ENCODE measurements around the gene SH3PXD2A.
A peak's percentile ranks its signal among the peaks of the same experiment; 100 is the strongest.

Gene SH3PXD2A

GRCh38 chr10:103592186-103593021, 263.0 kb downstream of the SH3PXD2A start:
- peak; percentile 26 for DNase-seq

GRCh38 chr10:103590744-103591291, 264.6 kb downstream of the SH3PXD2A start:
- no peak for DNase-seq

GRCh38 chr10:103590060-103590459, 265.3 kb downstream of the SH3PXD2A start:
- no peak for DNase-seq

GRCh38 chr10:103589074-103589630, 266.2 kb downstream of the SH3PXD2A start:
- DNase-seq = no peak

GRCh38 chr10:103587073-103587472, 268.3 kb downstream of the SH3PXD2A start:
- DNase-seq = no peak

- no peak for DNase-seq
These were observed 270.4 kb downstream of the SH3PXD2A start for GRCh38 chr10:103585011-103585405.

GRCh38 chr10:103584216-103585010, 271.0 kb downstream of the SH3PXD2A start:
- DNase-seq = peak; percentile 57

- no peak for DNase-seq
These were observed 271.5 kb downstream of the SH3PXD2A start for GRCh38 chr10:103583871-103584215.

- DNase-seq = no peak
These were observed 272.8 kb downstream of the SH3PXD2A start for GRCh38 chr10:103582331-103583123.

- no peak for DNase-seq
These were observed 273.9 kb downstream of the SH3PXD2A start for GRCh38 chr10:103581499-103581898.

GRCh38 chr10:103580430-103580829, 274.9 kb downstream of the SH3PXD2A start:
- DNase-seq = no peak

- DNase-seq = no peak
These were observed 275.4 kb downstream of the SH3PXD2A start for GRCh38 chr10:103580011-103580410.

- DNase-seq = no peak
These were observed 276.5 kb downstream of the SH3PXD2A start for GRCh38 chr10:103578782-103579382.

- no peak for DNase-seq
These were observed 278.5 kb downstream of the SH3PXD2A start for GRCh38 chr10:103576862-103577261.

GRCh38 chr10:103576076-103576471, 279.3 kb downstream of the SH3PXD2A start:
- no peak for DNase-seq

GRCh38 chr10:103575416-103576075, 279.8 kb downstream of the SH3PXD2A start:
- DNase-seq = no peak

- DNase-seq = no peak
These were observed 281.0 kb downstream of the SH3PXD2A start for GRCh38 chr10:103574097-103575061.

- no peak for DNase-seq
These were observed 282.2 kb downstream of the SH3PXD2A start for GRCh38 chr10:103573205-103573487.

GRCh38 chr10:103572347-103573204, 282.8 kb downstream of the SH3PXD2A start:
- DNase-seq = no peak

- no peak for DNase-seq
These were observed 283.8 kb downstream of the SH3PXD2A start for GRCh38 chr10:103571656-103571975.
